Lower lobe of right lung (tissue), 2 donors: ENCODE data around the gene KCNC2. TPM values are rescaled to one million over a fixed set of nuclear protein-coding genes. Genes with fewer than 3 reads are reported as not detected.

Experiments
- ATAC-seq, 2 donors: fragments of 200-7000 bp; cut with Tn5 transposase; one replicate each; pipeline ENCODE4 v1.9.1; 2020 to 2022; ENCODE audit warnings: mild to moderate bottlenecking in 2 of 2, moderate library complexity in 2 of 2
- DNase-seq: peaks from one replicate; pipeline ENCODE4 v3.0.0-alpha.2; 2020
- H3K27ac ChIP-seq: fragments of 200-600 bp; one replicate; pipeline ENCODE4 v1.8.0; 2022
- H3K27me3 ChIP-seq: fragments of 200-600 bp; one replicate; pipeline ENCODE4 v1.8.0; 2022; ENCODE audit warnings: low read depth
- H3K36me3 ChIP-seq: fragments of 200-600 bp; one replicate; pipeline ENCODE4 v1.8.0; 2022; ENCODE audit warnings: mild to moderate bottlenecking
- H3K4me1 ChIP-seq: fragments of 200-600 bp; one replicate; pipeline ENCODE4 v1.8.0; 2022
- H3K4me3 ChIP-seq: fragments of 200-600 bp; one replicate; pipeline ENCODE4 v1.8.0; 2022; ENCODE audit warnings: mild to moderate bottlenecking
- H3K9me3 ChIP-seq: fragments of 200-600 bp; one replicate; pipeline ENCODE4 v1.8.0; 2022
- CTCF ChIP-seq: fragments of 200-600 bp; IDR thresholded peaks from one replicate; pipeline ENCODE4 v1.8.0; 2022; ENCODE audit warnings: antibody characterized with exemption, mild to moderate bottlenecking
- intact Hi-C: fragments of 100-400 bp; cut with DNase I; formaldehyde crosslinking; loops from one replicate; pipeline ENCODE4 v1.11.0; 2022
- total RNA-seq: library from RNA; stranded (reverse); fragmentation: NEBNext Ultra II Directional; extraction: Animal tissue kit (Norgen Biotek cat#: 25700); gene quantifications from one replicate; pipeline ENCODE4 v1.2.1, GENCODE V29; 2021
- donor health status: DM: no; HTN: yes; CAD: no; lungs with severe emphysema.

The KCNC2 gene
- total RNA-seq, 1 donor from 2014 or later, result not detected

- ATAC-seq (no peak), DNase-seq (no peak)
- intact Hi-C loops, result no loop called here
- no peaks in the 10 kb centered on the region for H3K9me3 ChIP-seq
- no peaks in the 10 kb centered on the region for H3K27me3 ChIP-seq
- H3K4me3 ChIP-seq, result no peak overlapping the region
- H3K36me3 ChIP-seq, result no peaks in the 10 kb centered on the region
- no peak for TF ChIP-seq CTCF
- no peaks in the 10 kb centered on the region for H3K4me1 ChIP-seq
- no peak overlapping the region for H3K27ac ChIP-seq
These were observed 74.6 kb downstream of the KCNC2 start for GRCh38 chr12:75135026-75135425.

- no peaks in the 10 kb centered on the region for H3K4me1 ChIP-seq
- intact Hi-C loops, result no loop called here
- H3K9me3 ChIP-seq, result no peaks in the 10 kb centered on the region
- H3K4me3 ChIP-seq, result no peak overlapping the region
- no peak for TF ChIP-seq CTCF
- H3K27me3 ChIP-seq, result no peaks in the 10 kb centered on the region
- ATAC-seq (no peak), DNase-seq (no peak)
- H3K27ac ChIP-seq, result no peak overlapping the region
- no peaks in the 10 kb centered on the region for H3K36me3 ChIP-seq
These were observed 78.8 kb downstream of the KCNC2 start for GRCh38 chr12:75130811-75131210.

GRCh38 chr12:75129275-75129674, 80.4 kb downstream of the KCNC2 start:
- ATAC-seq (no peak), DNase-seq (no peak)
- Histone ChIP-seq H3K36me3 (no peaks in the 10 kb centered on the region), H3K27me3 (no peaks in the 10 kb centered on the region), H3K4me3 (no peak overlapping the region), H3K9me3 (no peaks in the 10 kb centered on the region), H3K27ac (no peak overlapping the region), H3K4me1 (no peaks in the 10 kb centered on the region)
- intact Hi-C loops, result no loop called here
- no peak for TF ChIP-seq CTCF

- H3K4me3 ChIP-seq, result no peak overlapping the region
- no peak for TF ChIP-seq CTCF
- no peaks in the 10 kb centered on the region for H3K4me1 ChIP-seq
- no peak for ATAC-seq
- no peaks in the 10 kb centered on the region for H3K36me3 ChIP-seq
- DNase-seq, result no peak
- intact Hi-C loops, result no loop called here
- H3K27me3 ChIP-seq, result no peaks in the 10 kb centered on the region
- no peaks in the 10 kb centered on the region for H3K9me3 ChIP-seq
- no peak overlapping the region for H3K27ac ChIP-seq
These were observed 88.5 kb downstream of the KCNC2 start for GRCh38 chr12:75121036-75121705.

GRCh38 chr12:75120311-75120711, 89.3 kb downstream of the KCNC2 start:
- no peaks in the 10 kb centered on the region for H3K36me3 ChIP-seq
- no peak for DNase-seq

More at GRCh38 chr12:75120311-75120711, 89.3 kb downstream of the KCNC2 start:
- H3K27ac ChIP-seq, result no peak overlapping the region
- no peak for TF ChIP-seq CTCF
- no peak overlapping the region for H3K4me3 ChIP-seq
- H3K27me3 ChIP-seq, result no peaks in the 10 kb centered on the region
- ATAC-seq, result no peak
- H3K9me3 ChIP-seq, result no peaks in the 10 kb centered on the region
- no peaks in the 10 kb centered on the region for H3K4me1 ChIP-seq
- intact Hi-C loops, result no loop called here
